HG03045 (cell line): ENCODE results near the gene NYAP1.
"Not testable (repeated sequence)": the region's sequence is repeated elsewhere in the genome, so short reads cannot be mapped to it uniquely, and the experiment has no call there.

Experiments used
- ATAC-seq: cut with Tn5 transposase; IDR thresholded peaks from one replicate; pipeline ENCODE4 v1.9.1; 2021; ENCODE audit warnings: mild to moderate bottlenecking, moderate library complexity; ENCODE audit not compliant: unreplicated experiment

NYAP1 gene

GRCh38 chr7:100483722-100484672 is at the start of gene NYAP1:
Gene NYAP1 (plus strand): TSS chr7:100483927. CDS start chr7:100485312, 1,385 bp downstream.
- ATAC-seq = peak; percentile 14

- ATAC-seq = no peak
These were observed 49.2 kb upstream of the NYAP1 start for GRCh38 chr7:100434297-100435144.

GRCh38 chr7:100435401-100436304 is 48.1 kb upstream of the NYAP1 start:
- ATAC-seq = peak; percentile 23

GRCh38 chr7:100437150-100438100 is 46.3 kb upstream of the NYAP1 start:
- ATAC-seq = no peak

- no peak for ATAC-seq
These were observed 45.6 kb upstream of the NYAP1 start for GRCh38 chr7:100438172-100438571.

GRCh38 chr7:100438731-100439130 is 45.0 kb upstream of the NYAP1 start:
- ATAC-seq = not testable (repeated sequence)

GRCh38 chr7:100439244-100439643 is 44.5 kb upstream of the NYAP1 start:
- not testable (repeated sequence) for ATAC-seq

- no peak for ATAC-seq
These were observed 41.8 kb upstream of the NYAP1 start for GRCh38 chr7:100441641-100442535.

GRCh38 chr7:100443096-100443840 is 40.5 kb upstream of the NYAP1 start:
- ATAC-seq = no peak

- ATAC-seq = no peak
These were observed 39.1 kb upstream of the NYAP1 start for GRCh38 chr7:100444311-100445278.

GRCh38 chr7:100446040-100446439 is 37.7 kb upstream of the NYAP1 start:
- ATAC-seq = no peak

GRCh38 chr7:100447363-100447762 is 36.4 kb upstream of the NYAP1 start:
- not testable (repeated sequence) for ATAC-seq

- no peak for ATAC-seq
These were observed 34.4 kb upstream of the NYAP1 start for GRCh38 chr7:100449190-100449795.

GRCh38 chr7:100452513-100452912 is 31.2 kb upstream of the NYAP1 start:
- no peak for ATAC-seq

GRCh38 chr7:100453854-100454253 is 29.9 kb upstream of the NYAP1 start:
- ATAC-seq = not testable (repeated sequence)

- ATAC-seq = no peak
These were observed 28.5 kb upstream of the NYAP1 start for GRCh38 chr7:100455206-100455605.
